Measurements from ENCODE around the gene RAB15.

DNA sequence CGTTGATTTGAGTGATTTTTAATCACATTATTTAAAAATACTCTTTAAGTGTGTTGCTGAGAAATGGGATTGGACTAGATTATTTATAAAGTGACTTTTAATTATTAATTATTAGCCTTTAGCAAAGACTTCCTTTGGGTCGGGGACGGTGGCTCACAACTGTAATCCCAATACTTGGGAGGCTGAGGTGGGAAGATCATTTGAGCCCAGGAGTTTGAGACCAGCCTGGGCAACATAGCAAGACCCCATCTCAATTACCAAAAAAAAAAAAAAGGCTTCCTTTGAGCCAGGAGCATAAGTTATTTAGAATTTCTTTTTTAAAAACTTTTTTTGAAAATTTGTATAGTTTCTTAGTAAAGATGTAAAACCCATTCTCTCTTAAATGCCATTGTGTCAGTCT, 49.1 kb downstream of the RAB15 start:
- TF ChIP-seq, protein P1, sequence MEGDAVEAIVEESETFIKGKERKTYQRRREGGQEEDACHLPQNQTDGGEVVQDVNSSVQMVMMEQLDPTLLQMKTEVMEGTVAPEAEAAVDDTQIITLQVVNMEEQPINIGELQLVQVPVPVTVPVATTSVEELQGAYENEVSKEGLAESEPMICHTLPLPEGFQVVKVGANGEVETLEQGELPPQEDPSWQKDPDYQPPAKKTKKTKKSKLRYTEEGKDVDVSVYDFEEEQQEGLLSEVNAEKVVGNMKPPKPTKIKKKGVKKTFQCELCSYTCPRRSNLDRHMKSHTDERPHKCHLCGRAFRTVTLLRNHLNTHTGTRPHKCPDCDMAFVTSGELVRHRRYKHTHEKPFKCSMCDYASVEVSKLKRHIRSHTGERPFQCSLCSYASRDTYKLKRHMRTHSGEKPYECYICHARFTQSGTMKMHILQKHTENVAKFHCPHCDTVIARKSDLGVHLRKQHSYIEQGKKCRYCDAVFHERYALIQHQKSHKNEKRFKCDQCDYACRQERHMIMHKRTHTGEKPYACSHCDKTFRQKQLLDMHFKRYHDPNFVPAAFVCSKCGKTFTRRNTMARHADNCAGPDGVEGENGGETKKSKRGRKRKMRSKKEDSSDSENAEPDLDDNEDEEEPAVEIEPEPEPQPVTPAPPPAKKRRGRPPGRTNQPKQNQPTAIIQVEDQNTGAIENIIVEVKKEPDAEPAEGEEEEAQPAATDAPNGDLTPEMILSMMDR (IDR thresholded peaks at IDR 0.05), result no peak
- TF ChIP-seq POLR2AphosphoS5 (IDR thresholded peaks at IDR 0.05), result no peak
- no peak for TF ChIP-seq EP300 (IDR thresholded peaks at IDR 0.05)
- no peak for TF ChIP-seq POLR2A (IDR thresholded peaks at IDR 0.05)

All from suprapubic skin (tissue), 4 donors.